Measurements from ENCODE around the gene FHL3. TPM values are rescaled to one million over a fixed set of nuclear protein-coding genes. Genes with fewer than 3 reads are reported as not detected.
"Not testable (repeated sequence)": the region's sequence is repeated elsewhere in the genome, so short reads cannot be mapped to it uniquely, and the experiment has no call there.

The FHL3 gene
- total RNA-seq, 2 donors from 2014 or later: 7.3 to 7.8 TPM

DNA sequence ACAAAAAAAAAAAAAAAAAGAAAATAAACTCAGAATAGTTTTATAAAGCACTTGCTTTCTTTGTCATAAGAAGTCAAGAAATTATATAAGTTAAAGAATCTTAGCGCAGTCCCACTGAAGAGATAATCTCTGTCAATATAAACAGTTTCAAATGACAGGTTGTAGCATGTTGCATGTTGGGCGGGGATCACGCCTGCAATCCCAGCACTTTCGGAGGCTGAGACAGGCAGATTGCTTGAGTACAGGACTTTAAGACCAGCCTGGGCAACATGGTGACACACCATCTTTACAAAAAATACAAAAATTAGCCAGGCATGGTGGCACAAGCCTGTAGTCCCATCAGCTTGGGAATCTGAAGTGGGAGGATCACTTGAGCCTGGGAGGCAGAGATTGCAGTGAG lies 40.0 kb downstream of the FHL3 start:
- H3K4me1 ChIP-seq: no peaks in the 10 kb centered on the region
- no peak overlapping the region for H3K27ac ChIP-seq
- intact Hi-C loops (cut with DNase I): no loop called here
- H3K27me3 ChIP-seq: no peaks in the 10 kb centered on the region
- peaks cover 12 to 26% of the 10 kb centered on the region in 2 donors for H3K36me3 ChIP-seq (replicated peaks in 1 of 2; ENCODE audit: insufficient read depth in 1 of 2, low read depth in 2 of 2)
- H3K9me3 ChIP-seq: no peaks in the 10 kb centered on the region
- H3K4me3 ChIP-seq: no peak overlapping the region
- no peak for DNase-seq
- 81 to 85% methylated on average over 4 of the region's 4 CpGs for WGBS, 2 donors
- TF ChIP-seq POLR2A (IDR thresholded peaks at IDR 0.05) (no peak), CTCF (IDR thresholded peaks at IDR 0.05) (no peak)
- no peak for ATAC-seq

GRCh38 chr1:37964106-37964505 lies 41.2 kb downstream of the FHL3 start:
- H3K27me3 ChIP-seq; H3K4me1 ChIP-seq; H3K27ac ChIP-seq; ATAC-seq; DNase-seq; H3K9me3 ChIP-seq; intact Hi-C loops (cut with DNase I); H3K4me3 ChIP-seq: not testable (repeated sequence)
- peaks cover 12 to 29% of the 10 kb centered on the region in 2 donors for H3K36me3 ChIP-seq (replicated peaks in 1 of 2; ENCODE audit: insufficient read depth in 1 of 2, low read depth in 2 of 2)
- WGBS, 2 donors: 90 to 96% methylated on average over 12 of the region's 12 CpGs

- no peaks in the 10 kb centered on the region for H3K4me1 ChIP-seq
- no peak overlapping the region for H3K27ac ChIP-seq
- intact Hi-C loops (cut with DNase I): no loop called here
- ATAC-seq: no peak
- TF ChIP-seq CTCF (IDR thresholded peaks at IDR 0.05): no peak
- TF ChIP-seq POLR2A (IDR thresholded peaks at IDR 0.05): no peak
- 92 to 98% methylated on average over 2 of the region's 2 CpGs for WGBS, 2 donors
- no peaks in the 10 kb centered on the region for H3K27me3 ChIP-seq
- H3K36me3 ChIP-seq (replicated peaks in 1 of 2; ENCODE audit: insufficient read depth in 1 of 2, low read depth in 2 of 2): peaks cover 9 to 22% of the 10 kb centered on the region in 2 donors
- no peak for DNase-seq
- H3K4me3 ChIP-seq: no peak overlapping the region
- no peaks in the 10 kb centered on the region for H3K9me3 ChIP-seq
Observed at GRCh38 chr1:37958690-37959089, 46.6 kb downstream of the FHL3 start.

DNA sequence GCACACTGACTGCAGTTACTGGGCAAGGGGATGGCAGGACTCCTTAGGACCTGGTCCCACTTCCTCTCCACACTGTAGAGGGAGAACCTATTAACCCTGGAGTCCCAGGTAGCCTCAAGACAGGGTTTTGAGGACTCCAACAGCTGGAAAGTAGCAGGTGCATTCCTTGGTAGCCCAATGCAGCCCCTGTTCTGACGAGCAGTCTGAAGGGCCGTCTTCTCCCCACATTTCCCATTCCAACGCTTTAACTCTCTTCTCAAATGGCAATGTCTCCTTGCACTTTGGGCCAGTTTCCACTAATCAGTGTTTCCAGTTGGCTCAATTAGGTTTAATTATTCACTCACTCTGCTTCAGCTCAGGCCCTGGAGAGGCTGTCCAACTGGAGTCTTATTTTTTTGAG lies 49.6 kb downstream of the FHL3 start:
- 25 to 49% methylated on average over 3 of the region's 3 CpGs for WGBS, 2 donors
- DNase-seq (no peak), ATAC-seq (no peak)
- Histone ChIP-seq H3K4me1 (no peaks in the 10 kb centered on the region), H3K9me3 (no peaks in the 10 kb centered on the region), H3K36me3 (replicated peaks in 1 of 2; ENCODE audit: insufficient read depth in 1 of 2, low read depth in 2 of 2) (peaks cover 9 to 22% of the 10 kb centered on the region in 2 donors), H3K27ac (no peak overlapping the region), H3K4me3 (no peak overlapping the region), H3K27me3 (no peaks in the 10 kb centered on the region)
- intact Hi-C loops (cut with DNase I): no loop called here
- TF ChIP-seq POLR2A (IDR thresholded peaks at IDR 0.05): no peak
- TF ChIP-seq CTCF (IDR thresholded peaks at IDR 0.05): no peak

DNA sequence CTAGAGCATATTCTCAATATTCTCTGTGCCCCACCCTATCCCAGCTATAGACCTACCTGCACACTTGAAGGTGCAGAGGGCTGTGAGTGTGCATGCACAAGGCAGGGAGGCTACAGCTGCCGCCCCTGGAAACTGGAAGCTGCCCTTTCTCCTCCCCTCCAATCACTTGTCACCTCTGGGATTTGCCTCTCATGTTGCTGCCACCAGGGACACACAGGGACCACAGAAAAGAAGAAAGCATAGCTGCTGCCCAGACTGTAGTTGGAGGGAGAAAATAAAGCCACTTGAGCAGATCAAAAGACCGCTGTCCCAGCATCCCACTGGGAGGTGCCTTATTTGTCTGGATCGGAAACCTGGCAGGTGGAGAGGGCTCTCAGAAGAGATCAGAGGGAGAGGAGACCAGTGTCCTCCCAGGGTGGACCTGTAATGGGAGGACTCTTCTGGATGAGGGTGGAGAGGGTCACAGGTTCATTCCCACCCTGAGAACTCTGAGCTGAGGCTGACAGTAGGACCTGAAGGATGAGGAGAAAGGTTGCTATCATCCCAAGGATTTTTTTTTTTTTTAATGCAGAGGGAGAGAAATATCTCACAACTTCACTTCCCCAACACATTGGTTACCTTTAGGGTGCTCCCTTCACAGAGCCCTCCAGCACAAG lies 50.9 kb downstream of the FHL3 start:
- ATAC-seq (no peak), DNase-seq (no peak)
- WGBS, 2 donors: 57 to 65% methylated on average over 3 of the region's 3 CpGs
- Histone ChIP-seq H3K36me3 (replicated peaks in 1 of 2; ENCODE audit: insufficient read depth in 1 of 2, low read depth in 2 of 2) (peaks cover 9 to 18% of the 10 kb centered on the region in 2 donors), H3K9me3 (no peaks in the 10 kb centered on the region), H3K27ac (no peak overlapping the region), H3K27me3 (no peaks in the 10 kb centered on the region), H3K4me1 (no peaks in the 10 kb centered on the region), H3K4me3 (no peak overlapping the region)
- TF ChIP-seq CTCF (IDR thresholded peaks at IDR 0.05) (no peak), POLR2A (IDR thresholded peaks at IDR 0.05) (no peak)
- intact Hi-C loops (cut with DNase I): no loop called here

Data from body of pancreas (tissue), 4 donors.